Measurements from ENCODE around the gene SPRY1. TPM values are rescaled to one million over a fixed set of nuclear protein-coding genes. Genes with fewer than 3 reads are reported as not detected.

SPRY1 gene
- total and polyA plus RNA-seq, 9 of the 15 experiments (the other 6 are each of a cell fraction or from before 2014, with no cell fraction given): 0.18 to 1.9 (median 0.45) TPM; not detected in 1

DNA sequence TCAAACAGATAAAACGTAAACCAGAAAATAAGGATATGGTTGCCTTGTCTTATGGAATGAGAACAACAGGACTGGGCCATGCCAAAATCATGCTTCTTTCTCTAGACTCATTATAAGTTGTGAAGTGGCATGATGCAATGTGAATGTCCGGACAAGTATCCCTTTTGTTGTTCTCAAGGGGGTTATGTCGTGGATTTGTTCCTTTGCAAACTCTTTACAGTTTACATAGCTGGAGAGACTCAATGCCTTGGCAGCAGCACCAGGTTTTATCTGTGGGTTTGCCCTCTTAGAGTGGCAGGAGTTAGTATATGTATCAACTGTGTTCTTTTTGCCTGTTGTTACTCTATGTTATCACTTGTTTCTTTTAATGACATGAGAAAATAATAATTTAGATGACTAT lies 41.4 kb downstream of the SPRY1 start:
- ATAC-seq (no peak), DNase-seq (ENCODE audit: extremely low read depth in 1 of 4, low spot score in 3 of 4) (no peak), FAIRE-seq (no peak)
- ChIA-PET CTCF (ENCODE audit: low intra/inter-chr PET ratio) (no interaction called here), POLR2A (no interaction called here)
- H3K4me1 ChIP-seq (replicated peaks in 1 of 2; ENCODE audit: control insufficient read depth in 2 of 2, insufficient read depth in 2 of 2, low read length in 2 of 2): peaks cover 0 to 4% of the 10 kb centered on the region in 2 experiments; a peak in 1 of 5 replicates
- H3K79me2 ChIP-seq (ENCODE audit: control insufficient read depth, insufficient read depth, low read length): no peaks in the 10 kb centered on the region
- H4K20me1 ChIP-seq (replicated peaks; ENCODE audit: control insufficient read depth, insufficient read depth, low read length): no peaks in the 10 kb centered on the region
- H3K4me3 ChIP-seq: no peak overlapping the region
- H3K36me3 ChIP-seq (ENCODE audit: control insufficient read depth, insufficient read depth, low read length): no peaks in the 10 kb centered on the region
- intact Hi-C loops (cut with micrococcal nuclease): no loop called here
- H2AFZ ChIP-seq (ENCODE audit: low read depth, low read length): no peak overlapping the region
- H3K27me3 ChIP-seq (ENCODE audit: control insufficient read depth in 2 of 2, insufficient read depth in 2 of 2, low read length in 2 of 2): no peaks in the 10 kb centered on the region
- peaks cover 3% of the 10 kb centered on the region for H3K9me3 ChIP-seq (replicated peaks; ENCODE audit: control insufficient read depth, insufficient read depth, low read depth, low read length)
- no TSS peak for BruUV-seq (replicated peaks)
- 7% methylated on average over 3 of the region's 3 CpGs for WGBS (ENCODE audit: insufficient coverage, low coverage, missing lambda C conversion rate)
- H3K9ac ChIP-seq (ENCODE audit: insufficient read depth in 1 of 2, low read depth in 2 of 2, low read length in 2 of 2): no peak overlapping the region
- H3K9me1 ChIP-seq (ENCODE audit: control insufficient read depth, insufficient read depth, low read length): no peaks in the 10 kb centered on the region
- TF ChIP-seq ZKSCAN1 (IDR thresholded peaks at IDR 0.05; ENCODE audit: low read depth, low read length) (no peak), KLF13 (tag; IDR thresholded peaks at IDR 0.05; ENCODE audit: borderline replicate concordance, low read depth) (no peak), TEAD2 (tag; IDR thresholded peaks at IDR 0.05) (no peak), DMBX1 (CRISPR knock-in tag; IDR thresholded peaks at IDR 0.05; ENCODE audit: borderline replicate concordance) (no peak), ZNF584 (CRISPR knock-in tag; IDR thresholded peaks at IDR 0.05; ENCODE audit: low read depth) (no peak), CBFA2T2 (conservative IDR thresholded peaks at IDR 0.05) (no peak), ZNF280B (CRISPR knock-in tag; IDR thresholded peaks at IDR 0.05) (no peak), SMARCB1 (IDR thresholded peaks at IDR 0.05; ENCODE audit: insufficient read length, low read depth) (no peak), SP2 (IDR thresholded peaks at IDR 0.05; ENCODE audit: extremely low read depth, low read depth, low read length, poor library complexity, severe bottlenecking) (no peak), ZFP1 (CRISPR knock-in tag; IDR thresholded peaks at IDR 0.05) (no peak), SPI1 (IDR thresholded peaks at IDR 0.05; ENCODE audit: borderline replicate concordance, low read depth, low read length) (no peak), IFI16 (CRISPR knock-in tag; IDR thresholded peaks at IDR 0.05) (no peak), SRSF1 (IDR thresholded peaks at IDR 0.05; ENCODE audit: low read depth, low read length) (no peak), ZNF224 (CRISPR knock-in tag; IDR thresholded peaks at IDR 0.05) (no peak), CAMTA2 (CRISPR knock-in tag; conservative IDR thresholded peaks at IDR 0.05) (no peak)
- TF ChIP-seq, protein P1, sequence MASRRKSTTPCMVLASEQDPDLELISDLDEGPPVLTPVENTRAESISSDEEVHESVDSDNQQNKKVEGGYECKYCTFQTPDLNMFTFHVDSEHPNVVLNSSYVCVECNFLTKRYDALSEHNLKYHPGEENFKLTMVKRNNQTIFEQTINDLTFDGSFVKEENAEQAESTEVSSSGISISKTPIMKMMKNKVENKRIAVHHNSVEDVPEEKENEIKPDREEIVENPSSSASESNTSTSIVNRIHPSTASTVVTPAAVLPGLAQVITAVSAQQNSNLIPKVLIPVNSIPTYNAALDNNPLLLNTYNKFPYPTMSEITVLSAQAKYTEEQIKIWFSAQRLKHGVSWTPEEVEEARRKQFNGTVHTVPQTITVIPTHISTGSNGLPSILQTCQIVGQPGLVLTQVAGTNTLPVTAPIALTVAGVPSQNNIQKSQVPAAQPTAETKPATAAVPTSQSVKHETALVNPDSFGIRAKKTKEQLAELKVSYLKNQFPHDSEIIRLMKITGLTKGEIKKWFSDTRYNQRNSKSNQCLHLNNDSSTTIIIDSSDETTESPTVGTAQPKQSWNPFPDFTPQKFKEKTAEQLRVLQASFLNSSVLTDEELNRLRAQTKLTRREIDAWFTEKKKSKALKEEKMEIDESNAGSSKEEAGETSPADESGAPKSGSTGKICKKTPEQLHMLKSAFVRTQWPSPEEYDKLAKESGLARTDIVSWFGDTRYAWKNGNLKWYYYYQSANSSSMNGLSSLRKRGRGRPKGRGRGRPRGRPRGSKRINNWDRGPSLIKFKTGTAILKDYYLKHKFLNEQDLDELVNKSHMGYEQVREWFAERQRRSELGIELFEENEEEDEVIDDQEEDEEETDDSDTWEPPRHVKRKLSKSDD (conservative IDR thresholded peaks at IDR 0.05; ENCODE audit: low read length): no peak
- H3K27ac ChIP-seq (ENCODE audit: extremely low read depth, low read depth, low read length): no peak overlapping the region
- no peak overlapping the region for H3K4me2 ChIP-seq (ENCODE audit: insufficient read depth, low read length)
- in situ Hi-C loops (cut with MboI): no loop called here

Data from K562 (cell line).